H1 (cell line): ENCODE data around the gene GLI1. TPM values are rescaled to one million over a fixed set of nuclear protein-coding genes. Genes with fewer than 3 reads are reported as not detected.

ENCODE experiments used
- CTCF ChIA-PET: fragments of 300-600 bp; sonication (Branson Sonifier 250); formaldehyde crosslinking; loops from one replicate; lab custom pipeline; 2021; ENCODE audit not compliant: partially characterized antibody; lab: Charles Lee
- POLR2A ChIA-PET: fragments of 300-600 bp; sonication (Branson Sonifier 250); formaldehyde crosslinking; loops from one replicate; lab custom pipeline; 2021; ENCODE audit warnings: inconsistent platforms; ENCODE audit not compliant: partially characterized antibody; lab: Charles Lee
- DNase-seq, 2 experiments: peaks; one replicate each; pipeline versions ENCODE4 v3.0.0 to v3.0.0-alpha.2; 2010 to 2022; ENCODE audit warnings: low spot score in 2 of 2, low read depth in 1 of 2, mixed read lengths in 1 of 2
- FAIRE-seq: peaks from 2 replicates; lab custom pipeline; 2011; peaks lifted over from hg19 to GRCh38; lab: Jason Lieb, UNC
- H2AFZ ChIP-seq: 2 replicates; pipeline ENCODE4 v1.8.1; 2012; ENCODE audit warnings: low read length, inconsistent platforms
- H2AK5ac ChIP-seq: 2 replicates; pipeline ENCODE4 v1.6.1; 2013; ENCODE audit warnings: low read depth, low read length
- H2BK120ac ChIP-seq: replicated peaks from 2 replicates; pipeline ENCODE3; 2013; ENCODE audit warnings: low read depth, low read length, inconsistent platforms
- H2BK12ac ChIP-seq: 2 replicates; pipeline ENCODE4 v1.6.1; 2013; ENCODE audit warnings: low read depth, low read length
- H2BK15ac ChIP-seq: 2 replicates; pipeline ENCODE4 v1.6.1; 2013; ENCODE audit warnings: low read length
- H2BK20ac ChIP-seq: 2 replicates; pipeline ENCODE4 v1.6.1; 2013; ENCODE audit warnings: low read length
- H2BK5ac ChIP-seq: 2 replicates; pipeline ENCODE4 v1.6.1; 2013; ENCODE audit warnings: low read depth, low read length
- H3K14ac ChIP-seq: 2 replicates; pipeline ENCODE4 v1.6.1; 2013; ENCODE audit warnings: inconsistent platforms; ENCODE audit not compliant: insufficient read length
- H3K18ac ChIP-seq: 2 replicates; pipeline ENCODE4 v1.6.1; 2013; ENCODE audit warnings: low read length; ENCODE audit errors: extremely low read depth
- H3K23ac ChIP-seq: 2 replicates; pipeline ENCODE4 v1.6.1; 2013; ENCODE audit warnings: inconsistent platforms; ENCODE audit not compliant: insufficient read length
- H3K23me2 ChIP-seq: 2 replicates; pipeline ENCODE4 v1.6.1; 2013; ENCODE audit warnings: low read depth, low read length
- H3K27ac ChIP-seq: 2 replicates; pipeline ENCODE4 v1.6.1; 2011; ENCODE audit warnings: low read depth, low read length, inconsistent platforms
- H3K27me3 ChIP-seq, 4 experiments: replicated peaks in 1 of 4; 1 replicate in 1 of 4; 2 replicates in 3 of 4; pipeline versions ENCODE4 v1.6.1 to v1.8.1; 2011 to 2013; ENCODE audit warnings: low read length in 3 of 4, mild to moderate bottlenecking in 3 of 4, inconsistent platforms in 2 of 4, mixed read lengths in 2 of 4, moderate library complexity in 1 of 4; ENCODE audit not compliant: control insufficient read depth in 3 of 4, insufficient read depth in 3 of 4; ENCODE audit errors: extremely low read depth in 1 of 4
- H3K36me3 ChIP-seq, 4 experiments: 2 replicates each; pipeline versions ENCODE4 v1.6.1 to v1.8.1; 2011 to 2013; ENCODE audit warnings: mild to moderate bottlenecking in 4 of 4, low read length in 3 of 4, moderate library complexity in 2 of 4, control low read depth in 1 of 4, inconsistent platforms in 1 of 4; ENCODE audit not compliant: insufficient read depth in 4 of 4, control insufficient read depth in 2 of 4
- H3K4ac ChIP-seq: replicated peaks from 2 replicates; pipeline ENCODE3; 2013; ENCODE audit warnings: low read length, low read depth, mixed read lengths, inconsistent platforms; ENCODE audit not compliant: insufficient read length
- H3K4me1 ChIP-seq, 4 experiments: replicated peaks in 1 of 4; 1 replicate in 1 of 4; 2 replicates in 3 of 4; pipeline versions ENCODE4 v1.6.1 to v1.8.1; 2011 to 2013; ENCODE audit warnings: low read length in 3 of 4, inconsistent platforms in 2 of 4, mixed read lengths in 1 of 4; ENCODE audit not compliant: insufficient read depth in 4 of 4, control insufficient read depth in 3 of 4
- H3K4me2 ChIP-seq, 2 experiments: 2 replicates each; pipeline versions ENCODE4 v1.6.1 to v1.8.1; 2011 to 2013; ENCODE audit warnings: low read depth in 2 of 2, low read length in 2 of 2, control low read depth in 1 of 2, inconsistent platforms in 1 of 2, mild to moderate bottlenecking in 1 of 2; ENCODE audit not compliant: insufficient read depth in 1 of 2
- H3K4me3 ChIP-seq, 4 experiments: fragments of 200-600, 300-600 bp in 1 of 4; sonication (generic), shearing (Covaris generic), sonication (Bioruptor Twin) in 1 of 4; 2 replicates each; pipeline versions ENCODE4 v1.5.1 to v1.8.1; 2011 to 2016; ENCODE audit warnings: low read length in 4 of 4, low read depth in 3 of 4, control low read depth in 2 of 4, inconsistent platforms in 2 of 4, mild to moderate bottlenecking in 2 of 4, mixed read lengths in 1 of 4, moderate library complexity in 1 of 4; ENCODE audit not compliant: insufficient read depth in 2 of 4; ENCODE audit errors: extremely low read depth in 1 of 4
- H3K56ac ChIP-seq: replicated peaks from 2 replicates; pipeline ENCODE3; 2013; ENCODE audit warnings: low read depth, mild to moderate bottlenecking, mixed read lengths, low read length, inconsistent platforms; ENCODE audit not compliant: insufficient read length
- H3K79me1 ChIP-seq: 2 replicates; pipeline ENCODE4 v1.6.1; 2013; ENCODE audit warnings: low read depth, low read length, control low read depth
- H3K79me2 ChIP-seq, 2 experiments: 2 replicates each; pipeline versions ENCODE4 v1.6.1 to v1.8.1; 2012 to 2013; ENCODE audit warnings: low read length in 2 of 2, mild to moderate bottlenecking in 2 of 2, inconsistent platforms in 1 of 2; ENCODE audit not compliant: insufficient read depth in 2 of 2, control insufficient read depth in 1 of 2
- H3K9ac ChIP-seq, 4 experiments: replicated peaks in 1 of 4; 1 replicate in 1 of 4; 2 replicates in 3 of 4; pipeline versions ENCODE4 v1.6.1 to v1.8.1; 2011 to 2013; ENCODE audit warnings: low read depth in 3 of 4, low read length in 3 of 4, control low read depth in 2 of 4, mild to moderate bottlenecking in 2 of 4, moderate library complexity in 2 of 4, inconsistent platforms in 1 of 4; ENCODE audit errors: extremely low read depth in 1 of 4
- H3K9me3 ChIP-seq, 2 experiments: 2 replicates each; pipeline versions ENCODE4 v1.6.1 to v1.8.1; 2012 to 2013; ENCODE audit warnings: mild to moderate bottlenecking in 2 of 2, moderate library complexity in 2 of 2, control low read depth in 1 of 2, inconsistent platforms in 1 of 2, low read depth in 1 of 2, low read length in 1 of 2, mixed read lengths in 1 of 2; ENCODE audit not compliant: insufficient read depth in 2 of 2
- H4K20me1 ChIP-seq, 2 experiments: replicated peaks in 1 of 2; 2 replicates each; pipeline versions ENCODE3 to v1.8.1; 2011 to 2013; ENCODE audit warnings: inconsistent platforms in 2 of 2, low read length in 2 of 2, mild to moderate bottlenecking in 1 of 2; ENCODE audit not compliant: insufficient read depth in 2 of 2, control insufficient read depth in 1 of 2
- H4K5ac ChIP-seq: 2 replicates; pipeline ENCODE4 v1.6.1; 2013; ENCODE audit warnings: low read length, low read depth, mixed read lengths, inconsistent platforms; ENCODE audit not compliant: insufficient read length
- H4K8ac ChIP-seq: 2 replicates; pipeline ENCODE4 v1.8.0; 2013; ENCODE audit warnings: mild to moderate bottlenecking, moderate library complexity, low read length, inconsistent platforms; ENCODE audit not compliant: insufficient read depth; ENCODE audit errors: extremely low read depth
- H4K91ac ChIP-seq: replicated peaks from 2 replicates; pipeline ENCODE3; 2013; ENCODE audit warnings: low read length, mixed read lengths, inconsistent platforms; ENCODE audit not compliant: insufficient read length
- ASH2L ChIP-seq: fragments of 200-600, 300-600 bp; sonication (generic); IDR thresholded peaks from one replicate; pipeline ENCODE4 v1.7.1; 2017; ENCODE audit warnings: low read length
- ATF2 ChIP-seq: IDR thresholded peaks from 2 replicates; pipeline ENCODE4 v1.6.1; 2012; ENCODE audit warnings: low read length, inconsistent platforms
- EGR1 ChIP-seq: IDR thresholded peaks from 2 replicates; pipeline ENCODE4 v1.6.1; 2011; ENCODE audit warnings: low read depth, low read length, borderline replicate concordance
- EP300 ChIP-seq, 2 experiments: IDR thresholded peaks; 1 replicate in 1 of 2; 2 replicates in 1 of 2; pipeline ENCODE4 v1.6.1; 2011 to 2012; ENCODE audit warnings: low read depth in 2 of 2, low read length in 2 of 2, mild to moderate bottlenecking in 2 of 2, borderline replicate concordance in 1 of 2, inconsistent platforms in 1 of 2, moderate library complexity in 1 of 2
- GABPA ChIP-seq: IDR thresholded peaks from 2 replicates; pipeline ENCODE4 v1.6.1; 2011; ENCODE audit warnings: mild to moderate bottlenecking, low read length, moderate library complexity, borderline replicate concordance; ENCODE audit not compliant: insufficient read depth
- KDM4A ChIP-seq: IDR thresholded peaks from one replicate; pipeline ENCODE4 v1.7.1; 2012; ENCODE audit warnings: low read depth, mild to moderate bottlenecking, moderate library complexity, low read length, inconsistent platforms; ENCODE audit not compliant: severe bottlenecking
- NANOG ChIP-seq: IDR thresholded peaks from 2 replicates; pipeline ENCODE4 v1.6.1; 2011; ENCODE audit warnings: low read length, low read depth, mild to moderate bottlenecking, inconsistent platforms; ENCODE audit not compliant: insufficient read depth, poor library complexity, severe bottlenecking
- SIRT6 ChIP-seq: IDR thresholded peaks from one replicate; pipeline ENCODE4 v1.7.1; 2012; ENCODE audit warnings: low read length, inconsistent platforms
- YY1 ChIP-seq: IDR thresholded peaks from 2 replicates; pipeline ENCODE4 v1.6.1; 2011; ENCODE audit warnings: low read depth, mild to moderate bottlenecking, low read length
- ZNF274 ChIP-seq: IDR thresholded peaks from 2 replicates; pipeline ENCODE4 v1.7.0; 2012; ENCODE audit warnings: low read length, borderline replicate concordance; ENCODE audit errors: extremely low read depth
- WGBS, 2 experiments: shearing (Covaris generic) in 1 of 2; methylation state at CpG; one replicate each; pipeline versions ENCODE4 v1.1.6 to v1.1.7; 2013 to 2015; ENCODE audit warnings: low lambda C conversion rate in 2 of 2, mixed read lengths in 2 of 2, inconsistent platforms in 1 of 2, low coverage in 1 of 2, missing lambda C conversion rate in 1 of 2; ENCODE audit not compliant: insufficient replicate concordance in 2 of 2, insufficient coverage in 1 of 2, insufficient read length in 1 of 2; ENCODE audit errors: extremely low coverage in 1 of 2, missing lambda C conversion rate in 1 of 2; 5-methylcytosine and 5-hydroxymethylcytosine counted together
- polyA plus RNA-seq, 7 experiments: library from polyadenylated mRNA; depleted of rRNA in 3 of 7; stranded (reverse) in 5 of 7; unstranded in 2 of 7; fragments of >200 nt in 5 of 7; fragments of 200-250 nt in 2 of 7; gene quantifications; 1 replicate in 5 of 7; 2 replicates in 1 of 7; 4 replicates in 1 of 7; pipeline versions ENCODE4 v1.2.1 to v1.2.3, GENCODE V29; 2011 to 2013; ENCODE audit warnings: missing spikeins in 2 of 7, mixed read lengths in 2 of 7
- total RNA-seq: library from RNA; stranded (reverse); fragmentation: NEBNext Ultra II Directional; extraction: Animal tissue kit (Norgen Biotek cat#: 25700); gene quantifications from 2 replicates; pipeline ENCODE4 v1.2.1, GENCODE V29; 2021
- TF ChIP-seq, protein P1 (sequence below): IDR thresholded peaks from 2 replicates; pipeline ENCODE4 v1.6.1; 2011; ENCODE audit warnings: low read depth, mild to moderate bottlenecking, low read length; ENCODE audit not compliant: insufficient read depth

GLI1 gene
- total and polyA plus RNA-seq, 2 of the 8 experiments (the other 6 are each of a cell fraction or from before 2014, with no cell fraction given) = 23.5 to 25.3 TPM

DNA sequence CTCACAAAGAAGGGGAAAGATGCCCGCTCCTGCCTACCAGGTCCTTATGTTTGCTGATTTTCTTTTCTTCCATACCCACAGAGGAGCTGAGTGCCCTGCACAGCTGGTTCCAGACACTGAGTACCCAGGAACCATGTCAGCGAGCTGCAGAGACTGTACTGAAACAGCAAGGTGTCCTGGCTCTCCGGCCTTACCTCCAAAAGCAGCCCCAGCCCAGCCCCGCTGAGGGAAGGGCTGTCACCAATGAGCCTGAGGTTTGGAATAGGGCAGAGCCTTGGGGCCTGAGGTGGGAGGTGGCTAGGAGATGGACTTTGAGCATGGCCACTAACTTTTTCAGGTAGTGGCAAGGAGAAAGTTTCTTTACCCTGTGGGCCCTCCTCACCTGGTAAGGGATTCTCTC is 30.5 kb downstream of the GLI1 start:
- H3K79me1 ChIP-seq = peaks cover 8% of the 10 kb centered on the region; the same call in 1 of the 2 replicates
- no peak overlapping the region for H2BK20ac ChIP-seq
- no peak overlapping the region for H2AK5ac ChIP-seq
- H3K4me1 ChIP-seq = peaks cover 0 to 7% (median 2%) of the 10 kb centered on the region in 4 experiments; a peak in 5 of 7 replicates
- no peak overlapping the region for H3K9ac ChIP-seq
- H3K36me3 ChIP-seq = peaks cover 22 to 50% (median 42%) of the 10 kb centered on the region in 4 experiments
- H3K4me3 ChIP-seq = no peak overlapping the region
- no peaks in the 10 kb centered on the region for H3K27me3 ChIP-seq
- H3K23me2 ChIP-seq = peaks cover 7% of the 10 kb centered on the region; the same call in 1 of the 2 replicates
- H3K79me2 ChIP-seq = peaks cover 14 to 28% of the 10 kb centered on the region in 2 experiments
- no peak overlapping the region; a peak in 1 of 4 replicates for H3K4me2 ChIP-seq
- no peak overlapping the region for H2BK12ac ChIP-seq
- H3K9me3 ChIP-seq = no peaks in the 10 kb centered on the region; a peak in 1 of 4 replicates
- H2BK120ac ChIP-seq = no peak overlapping the region
- H2AFZ ChIP-seq = no peak overlapping the region
- H2BK15ac ChIP-seq = no peak overlapping the region
- H4K20me1 ChIP-seq = peaks cover 0 to 3% of the 10 kb centered on the region in 2 experiments
- FAIRE-seq (no peak), DNase-seq (no peak)
- WGBS, 2 experiments = 84% methylated on average over 4 of the region's 4 CpGs; no CpG with 5 or more reads in 1 of the 2 experiments
- no peak overlapping the region for H3K4ac ChIP-seq
- no peak overlapping the region for H3K18ac ChIP-seq
- peak overlapping the region; percentile 14; the same call in 1 of the 2 replicates for H4K8ac ChIP-seq
- no peak overlapping the region for H4K5ac ChIP-seq
- no peak overlapping the region for H3K27ac ChIP-seq
- no peak overlapping the region for H2BK5ac ChIP-seq
- no peak overlapping the region for H3K56ac ChIP-seq
- CTCF ChIA-PET = interaction anchor here (0.8 to 25.1 kb wide), 5 partner anchors 9 to 32 kb away, joined by 3 to 441 read pairs (median 3); partner anchors contain the start of genes GLI1 and INHBE
- POLR2A ChIA-PET = interaction anchor here (1.0 to 1.4 kb wide), 4 partner anchors 36 to 220 kb away, joined by 3 to 4 read pairs (median 4); no protein-coding TSS in a partner anchor
- H3K23ac ChIP-seq = no peak overlapping the region
- no peak overlapping the region for H3K14ac ChIP-seq
- H4K91ac ChIP-seq = no peak overlapping the region
- TF ChIP-seq ASH2L = no peak
- TF ChIP-seq KDM4A = no peak
- TF ChIP-seq, protein P1, sequence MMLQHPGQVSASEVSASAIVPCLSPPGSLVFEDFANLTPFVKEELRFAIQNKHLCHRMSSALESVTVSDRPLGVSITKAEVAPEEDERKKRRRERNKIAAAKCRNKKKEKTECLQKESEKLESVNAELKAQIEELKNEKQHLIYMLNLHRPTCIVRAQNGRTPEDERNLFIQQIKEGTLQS = no peak
- no peak for TF ChIP-seq ZNF274
- no peak for TF ChIP-seq NANOG
- TF ChIP-seq GABPA = no peak
- TF ChIP-seq SIRT6 = no peak
- TF ChIP-seq YY1 = no peak
- no peak for TF ChIP-seq ATF2
- TF ChIP-seq EP300 (IDR thresholded peaks at IDR 0.05; ENCODE audit: borderline replicate concordance in 1 of 2, low read depth in 2 of 2, low read length in 2 of 2) = no peak
- TF ChIP-seq EGR1 = no peak
